Suprapubic skin (tissue), 3 donors: Measurements from ENCODE around the gene HIPK3.
"Not testable (repeated sequence)": the region's sequence is repeated elsewhere in the genome, so short reads cannot be mapped to it uniquely, and the experiment has no call there.

Experiments used
- CTCF ChIP-seq, 2 donors: fragments of 200-600 bp in 1 of 2; fragments of 450-650 bp in 1 of 2; sonication (generic) in 1 of 2; IDR thresholded peaks; one replicate each; pipeline ENCODE4 v1.5.1; 2016 to 2019; ENCODE audit warnings: antibody characterized with exemption in 2 of 2, mild to moderate bottlenecking in 1 of 2, moderate library complexity in 1 of 2
- EP300 ChIP-seq: sonication (generic); formaldehyde crosslinking; IDR thresholded peaks from one replicate; pipeline ENCODE4 v1.6.1; 2017; ENCODE audit warnings: antibody characterized with exemption
- POLR2A ChIP-seq, 2 donors: fragments of 450-650 bp; IDR thresholded peaks; one replicate each; pipeline ENCODE4 v1.6.1; 2017; ENCODE audit warnings: antibody characterized with exemption in 2 of 2, mild to moderate bottlenecking in 2 of 2, moderate library complexity in 2 of 2

GRCh38 chr11:33216676-33217075 lies 40.5 kb upstream of the HIPK3 start:
- not testable (repeated sequence) for TF ChIP-seq POLR2A (IDR thresholded peaks at IDR 0.05); CTCF (IDR thresholded peaks at IDR 0.05); EP300
